GM12892 (cell line): ENCODE results near the gene KCNJ4. TPM values are rescaled to one million over a fixed set of nuclear protein-coding genes. Genes with fewer than 3 reads are reported as not detected.

Source experiments
- DNase-seq: peaks from one replicate; pipeline ENCODE4 v3.0.0; 2011; ENCODE audit not compliant: insufficient read length
- FAIRE-seq: peaks from 2 replicates; lab custom pipeline; 2011; peaks lifted over from hg19 to GRCh38; lab: Jason Lieb, UNC
- POLR2A ChIP-seq: IDR thresholded peaks from 2 replicates; pipeline ENCODE4 v1.6.1; 2011; ENCODE audit warnings: low read depth, low read length, control low read depth
- POLR2AphosphoS5 ChIP-seq: IDR thresholded peaks from 2 replicates; pipeline ENCODE4 v1.6.1; 2011; ENCODE audit warnings: low read depth, low read length, control low read depth
- TAF1 ChIP-seq: IDR thresholded peaks from 2 replicates; pipeline ENCODE4 v1.6.1; 2011; ENCODE audit warnings: low read depth, mild to moderate bottlenecking, control low read depth, low read length, borderline replicate concordance
- polyA plus RNA-seq: library from polyadenylated mRNA; unstranded; fragments of >200 nt; gene quantifications from one replicate; pipeline ENCODE4 v1.2.1, GENCODE V29; 2012; ENCODE audit warnings: missing spikeins, inconsistent platforms; ENCODE audit not compliant: missing spikeins

Gene KCNJ4
- polyA plus RNA-seq = not detected

DNA sequence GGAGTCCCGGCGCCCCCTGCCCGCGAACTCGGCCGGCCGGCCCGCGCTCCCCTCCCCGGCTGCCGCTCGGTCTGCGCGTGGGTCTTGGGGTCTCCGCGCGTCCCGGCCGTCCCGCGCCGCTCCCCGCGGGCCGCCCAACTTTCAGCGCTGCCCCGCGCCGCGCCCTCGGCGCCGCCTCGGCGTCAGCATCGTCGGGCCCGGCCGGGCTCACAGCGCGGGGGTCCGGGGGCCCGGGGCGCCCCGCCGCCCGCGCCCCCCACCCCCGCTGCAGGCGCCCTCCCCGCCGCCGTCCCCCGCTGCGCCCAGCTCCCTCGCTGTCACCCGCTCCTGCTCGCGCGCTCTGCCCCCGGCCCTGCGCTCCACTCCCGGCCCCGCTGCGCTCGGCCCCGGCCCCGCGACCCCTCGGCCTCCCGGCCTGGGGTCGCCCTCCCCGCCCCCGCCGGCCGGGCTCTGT, at the start of gene KCNJ4:
Gene KCNJ4, minus strand, starts transcription at position 124 of the 454 bp plus-strand sequence. CDS start 27,067 bp downstream, outside the sequence.
- DNase-seq = no peak
- no peak for FAIRE-seq
- TF ChIP-seq POLR2A (no peak), TAF1 (no peak), POLR2AphosphoS5 (no peak)

DNA sequence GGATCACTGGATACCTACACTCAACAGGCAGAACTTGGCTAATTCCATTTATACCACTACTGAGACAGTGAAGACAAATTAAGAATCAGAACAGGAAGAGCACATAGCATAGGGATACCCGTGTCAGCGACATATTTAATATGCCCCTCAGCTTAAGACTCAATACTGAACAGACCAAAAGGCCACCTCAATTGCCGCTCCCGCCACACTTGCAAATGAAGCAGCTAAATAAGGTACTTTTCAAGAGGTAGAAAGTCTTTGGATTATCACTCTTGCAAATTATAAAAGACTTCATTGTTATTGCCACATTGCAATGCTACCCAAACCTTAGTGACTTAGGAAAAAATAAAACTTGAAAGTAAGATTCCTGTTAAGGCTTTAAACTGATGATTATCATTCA, 48.0 kb upstream of the KCNJ4 start:
- DNase-seq (no peak), FAIRE-seq (no peak)
- TF ChIP-seq POLR2A (no peak; the same call in 1 of the 2 replicates), TAF1 (no peak), POLR2AphosphoS5 (no peak)

DNA sequence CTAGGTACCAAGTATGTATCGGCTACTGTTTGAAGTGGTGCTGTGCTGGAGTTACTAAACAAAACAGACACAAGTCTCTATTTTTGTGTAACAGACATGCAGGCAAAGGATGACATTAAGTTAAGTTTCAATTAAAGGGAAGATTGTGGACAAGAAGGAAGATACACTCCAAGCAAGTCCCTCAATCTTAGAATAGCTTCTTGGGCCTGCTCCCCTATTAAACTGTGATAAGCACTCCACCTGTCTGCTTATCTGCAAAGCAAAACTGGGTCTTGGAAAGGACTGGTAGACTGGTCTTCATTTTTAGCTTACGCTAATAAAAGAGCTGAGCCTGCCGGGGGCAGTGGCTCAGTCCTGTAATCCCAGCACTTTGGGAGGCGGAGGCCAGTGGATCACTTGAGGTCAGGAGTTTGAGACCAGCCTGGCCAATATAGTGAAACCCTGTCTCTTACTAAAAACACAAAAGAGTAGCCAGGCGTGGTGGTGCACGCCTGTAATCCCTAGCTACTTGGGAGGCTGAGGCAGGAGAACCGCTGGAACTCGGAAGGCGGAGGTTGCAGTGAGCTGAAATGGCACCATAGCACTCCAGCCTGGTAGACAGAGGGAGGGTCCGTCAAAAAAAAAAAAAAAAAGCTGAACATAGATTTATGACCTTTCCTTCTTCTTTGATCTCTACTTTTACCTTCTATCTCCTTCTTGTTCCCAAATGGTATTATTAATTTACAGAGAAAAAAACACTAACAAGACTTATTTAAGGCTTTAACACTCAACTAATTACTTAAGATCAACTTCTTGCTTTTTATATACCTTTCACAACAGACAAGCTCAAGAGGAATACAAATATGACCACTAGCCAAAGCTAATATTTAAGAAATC, 47.0 kb upstream of the KCNJ4 start:
- TF ChIP-seq POLR2AphosphoS5 (peak; percentile 61), TAF1 (no peak), POLR2A (0 out of 2 replicates have a peak, but pooled peaks have one; percentile 15)
- FAIRE-seq (no peak), DNase-seq (no peak)

DNA sequence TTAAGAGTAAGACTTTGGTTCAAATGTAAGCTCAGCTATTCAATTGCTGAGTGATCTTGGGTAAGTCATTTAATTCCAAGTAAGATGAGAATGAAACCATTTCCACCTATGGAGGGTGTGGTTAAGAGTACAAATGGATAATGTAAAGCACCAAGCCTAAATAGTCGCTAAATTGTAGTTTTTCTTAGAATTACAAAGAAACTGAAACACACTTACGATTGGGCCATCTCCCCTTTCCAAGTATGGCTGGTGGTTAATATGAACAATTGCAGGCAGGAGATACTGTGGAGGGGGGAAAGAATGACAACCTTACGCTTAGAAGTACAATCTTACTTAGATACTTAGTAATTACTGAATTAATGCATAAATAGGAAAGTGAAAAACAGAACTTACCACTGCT, 42.9 kb upstream of the KCNJ4 start:
- no peak for FAIRE-seq
- TF ChIP-seq POLR2A (no peak), TAF1 (no peak), POLR2AphosphoS5 (no peak)

DNA sequence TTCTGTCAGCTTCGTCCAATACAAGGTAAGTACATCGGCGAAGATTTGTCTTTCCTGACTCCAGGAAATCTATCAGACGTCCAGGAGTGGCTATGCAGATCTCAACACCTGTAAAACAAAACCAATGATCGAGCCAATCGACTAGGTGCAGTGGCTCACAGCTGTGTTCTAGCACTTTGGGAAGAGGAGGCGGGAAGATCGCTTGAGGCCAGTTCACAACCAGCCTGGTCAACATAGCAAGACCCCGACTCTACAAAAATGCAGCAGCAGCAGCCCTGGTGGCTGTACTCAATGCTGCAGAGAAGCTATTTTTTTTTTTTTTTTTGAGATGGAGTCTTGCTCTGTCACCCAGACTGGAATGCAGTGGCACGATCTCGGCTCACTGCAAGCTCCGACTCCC, 39.9 kb upstream of the KCNJ4 start:
- FAIRE-seq = no peak
- TF ChIP-seq POLR2A (no peak), TAF1 (no peak), POLR2AphosphoS5 (0 out of 2 replicates have a peak, but pooled peaks have one; percentile 15)
- no peak for DNase-seq

More for the DNA sequence above, 42.9 kb upstream of the KCNJ4 start:
- no peak for DNase-seq

DNA sequence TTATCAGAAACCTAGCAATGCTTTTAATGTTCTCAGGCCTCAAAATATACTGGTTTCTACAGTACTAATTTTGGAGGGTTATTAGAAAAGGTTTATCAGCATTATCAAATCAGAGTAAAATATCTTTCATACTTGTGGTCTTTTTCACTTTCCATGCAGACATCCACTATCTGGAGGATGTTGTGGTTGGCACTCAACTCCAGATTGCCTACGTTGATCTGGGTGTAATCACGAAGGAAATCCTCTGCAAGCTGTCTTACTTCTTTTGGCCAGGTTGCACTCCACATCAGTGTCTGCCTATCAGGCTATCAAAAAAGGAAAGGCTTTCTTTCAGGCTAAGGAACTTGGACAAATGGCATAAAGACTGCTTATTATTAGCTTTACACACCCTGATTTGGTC, 39.5 kb upstream of the KCNJ4 start:
- DNase-seq (no peak), FAIRE-seq (no peak)
- TF ChIP-seq POLR2AphosphoS5 (peak; percentile 56; the same call in 1 of the 2 replicates), TAF1 (no peak), POLR2A (peak; percentile 31; the same call in 1 of the 2 replicates)

DNA sequence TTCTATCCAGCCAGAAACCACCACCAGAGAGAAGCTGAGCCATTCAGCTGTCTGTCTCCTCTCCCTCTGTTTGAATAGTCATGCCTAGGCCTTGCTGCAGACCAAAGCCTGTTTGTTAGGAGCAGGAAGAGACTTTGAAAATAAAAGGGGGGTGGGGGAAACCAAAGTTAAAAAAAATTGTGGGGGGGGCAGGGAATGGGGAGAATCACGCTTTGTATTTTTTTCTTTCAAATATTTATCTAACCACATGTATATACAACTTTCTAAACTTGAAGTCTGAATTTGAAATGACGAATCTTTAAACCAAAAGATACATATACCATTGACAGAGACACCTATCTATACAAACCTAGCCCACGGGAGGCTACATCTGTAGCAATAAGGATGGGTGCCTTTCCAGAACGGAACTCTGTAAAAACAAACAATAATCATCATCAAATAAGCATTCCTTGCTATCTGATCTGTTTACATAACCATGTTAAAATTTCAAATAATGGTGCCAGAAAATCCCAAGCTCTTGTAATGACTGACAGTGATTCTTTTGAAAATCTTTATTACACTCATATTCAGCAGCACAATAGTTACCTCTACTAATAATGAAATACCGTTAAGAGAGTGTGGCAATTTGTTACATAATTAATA, 36.8 kb upstream of the KCNJ4 start:
- TF ChIP-seq POLR2A = no peak
- TF ChIP-seq POLR2AphosphoS5 = no peak
- TF ChIP-seq TAF1 = no peak
- FAIRE-seq (no peak), DNase-seq (no peak)

DNA sequence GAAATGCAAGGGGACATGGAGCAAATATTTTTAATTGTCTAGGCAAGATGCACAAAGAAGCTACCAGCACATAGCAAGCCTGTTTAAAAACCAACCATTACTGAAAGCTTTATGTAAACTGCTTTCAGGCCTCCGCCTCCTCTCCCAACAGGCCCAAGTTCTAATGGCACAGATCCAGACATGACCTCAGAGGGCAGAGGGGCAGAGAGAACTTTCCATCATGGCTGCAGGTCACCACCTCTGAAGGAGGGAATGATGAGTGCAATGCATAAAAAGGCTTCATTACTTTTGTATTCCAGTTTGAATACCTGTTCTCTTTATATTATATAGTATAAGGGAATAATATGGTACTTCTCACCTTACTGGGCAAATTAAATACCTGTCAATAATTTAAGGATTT, 35.9 kb upstream of the KCNJ4 start:
- DNase-seq (no peak), FAIRE-seq (no peak)
- TF ChIP-seq TAF1 = no peak
- no peak for TF ChIP-seq POLR2AphosphoS5
- no peak for TF ChIP-seq POLR2A

DNA sequence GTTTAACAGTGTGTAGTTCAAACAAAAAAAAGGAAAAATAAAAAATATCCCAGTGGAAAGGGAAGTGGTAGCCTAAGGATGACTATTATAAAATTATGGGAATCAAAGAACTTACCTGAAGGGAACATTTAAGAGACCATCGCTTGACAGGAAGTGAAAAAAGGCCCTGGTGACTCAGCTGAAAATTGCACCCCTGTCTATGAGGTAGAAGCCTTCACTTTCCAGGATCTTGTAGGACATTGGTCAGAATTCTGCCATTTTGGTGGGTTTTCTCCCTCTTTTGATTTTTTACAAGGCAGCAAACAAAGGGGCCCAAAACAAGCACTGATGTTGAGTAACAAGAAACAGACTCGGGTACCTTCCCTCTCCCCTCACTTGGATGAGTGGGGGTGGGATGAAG, 35.5 kb upstream of the KCNJ4 start:
- TF ChIP-seq TAF1 = no peak
- TF ChIP-seq POLR2A = no peak
- TF ChIP-seq POLR2AphosphoS5 = no peak
- FAIRE-seq (no peak), DNase-seq (no peak)

DNA sequence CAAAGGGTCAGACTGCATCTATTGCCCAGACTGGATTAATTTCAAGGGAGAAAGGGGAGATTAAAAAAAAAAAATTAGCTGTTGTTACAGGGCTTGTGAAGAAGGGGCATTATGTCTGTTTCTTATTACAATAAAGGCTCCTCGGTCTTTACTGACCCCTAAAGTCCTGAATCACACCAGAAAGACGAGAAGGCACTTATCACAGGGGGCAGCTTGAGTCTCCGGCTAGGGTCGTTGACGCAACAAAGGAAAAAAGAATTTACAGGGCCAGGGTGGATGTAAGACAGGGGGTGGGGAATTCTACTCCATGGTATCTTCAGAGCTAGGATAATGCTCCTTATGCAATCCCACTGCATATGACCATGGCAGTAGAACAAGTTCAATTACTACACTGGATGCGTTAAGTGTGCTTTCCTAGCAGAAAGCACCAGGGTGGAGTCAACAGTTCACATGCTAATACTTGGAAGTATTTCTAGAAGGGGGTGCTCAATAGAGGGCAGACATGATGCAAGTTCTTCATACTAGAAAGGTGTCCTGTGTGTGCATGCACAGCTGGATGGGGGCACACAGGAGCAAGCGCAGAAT, 34.7 kb upstream of the KCNJ4 start:
- DNase-seq (no peak), FAIRE-seq (no peak)
- peak; percentile 30; the same call in 1 of the 2 replicates for TF ChIP-seq POLR2AphosphoS5
- peak; percentile 58; the same call in 1 of the 2 replicates for TF ChIP-seq POLR2A
- TF ChIP-seq TAF1 = no peak

DNA sequence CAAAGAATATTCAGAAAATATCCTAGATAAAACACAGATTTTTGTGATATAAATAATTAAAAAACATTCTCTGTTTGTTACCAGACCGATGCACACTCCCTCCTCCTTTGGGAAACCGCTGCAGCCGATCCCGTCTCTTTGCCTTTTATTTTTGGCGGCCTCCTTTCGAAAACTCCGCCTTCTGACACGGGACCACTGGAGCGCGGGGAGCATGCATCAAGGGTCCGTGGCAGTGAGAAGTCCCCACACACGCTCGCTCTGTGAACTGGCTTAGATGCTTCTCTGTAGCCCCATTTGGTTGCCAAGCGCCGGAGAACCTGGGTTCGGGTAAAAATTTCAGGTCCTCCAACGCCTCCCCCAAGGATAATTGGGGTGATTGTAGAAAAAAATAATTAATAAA, 34.1 kb upstream of the KCNJ4 start:
- TF ChIP-seq POLR2A = no peak
- no peak for TF ChIP-seq TAF1
- no peak; the same call in 1 of the 2 replicates for TF ChIP-seq POLR2AphosphoS5
- FAIRE-seq = no peak
- no peak for DNase-seq
